Activated T-cell treated with anti-CD3 and anti-CD28 coated beads, Interleukin-2, amount 50 U/mL, for 1 hour (primary cell): ENCODE measurements around the gene GTF2A1.
"Not testable (repeated sequence)": the region's sequence is repeated elsewhere in the genome, so short reads cannot be mapped to it uniquely, and the experiment has no call there.

Source experiments
- DNase-seq: peaks from one replicate; pipeline ENCODE4 v3.0.0-alpha.2; 2020

GTF2A1 gene

DNA sequence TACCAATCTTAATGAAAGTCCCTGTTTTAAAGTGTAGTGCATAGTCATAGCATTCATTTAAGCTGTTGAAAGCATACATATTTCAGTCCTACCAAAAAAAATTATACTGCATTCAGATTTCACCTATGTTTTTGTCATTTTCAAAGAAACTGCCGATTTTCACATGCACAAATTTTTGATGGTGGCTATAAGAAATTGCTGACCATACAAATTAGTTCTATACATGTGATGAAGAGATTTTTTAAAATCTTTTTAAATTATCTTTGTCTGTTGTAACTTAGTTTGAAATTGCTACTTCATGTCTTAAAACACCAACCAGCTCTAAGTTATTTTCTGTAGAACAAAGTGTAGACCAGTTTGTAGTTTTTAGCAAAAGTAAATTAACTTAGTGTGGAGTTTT is 3.5 kb upstream of the GTF2A1 start:
- DNase-seq, result no peak

DNA sequence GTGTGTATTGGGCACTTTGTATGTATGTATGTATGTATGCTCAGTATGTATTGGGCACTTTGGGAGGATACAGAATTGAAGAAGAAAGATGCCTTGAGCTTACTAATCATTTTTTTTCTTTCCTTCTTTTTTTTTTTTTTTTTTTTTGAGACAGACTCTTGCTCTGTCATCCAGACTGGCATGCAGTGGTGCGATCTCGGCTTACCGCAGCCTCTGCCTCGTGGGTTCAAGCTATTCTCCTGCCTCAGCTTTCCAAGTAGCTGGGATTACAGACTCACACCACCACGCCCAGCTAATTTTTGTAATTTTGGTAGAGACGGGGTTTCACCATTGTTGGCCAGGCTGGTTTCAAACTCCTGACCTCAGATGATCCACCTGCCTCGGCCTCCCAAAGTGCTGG is 3.0 kb upstream of the GTF2A1 start:
- not testable (repeated sequence) for DNase-seq

DNA sequence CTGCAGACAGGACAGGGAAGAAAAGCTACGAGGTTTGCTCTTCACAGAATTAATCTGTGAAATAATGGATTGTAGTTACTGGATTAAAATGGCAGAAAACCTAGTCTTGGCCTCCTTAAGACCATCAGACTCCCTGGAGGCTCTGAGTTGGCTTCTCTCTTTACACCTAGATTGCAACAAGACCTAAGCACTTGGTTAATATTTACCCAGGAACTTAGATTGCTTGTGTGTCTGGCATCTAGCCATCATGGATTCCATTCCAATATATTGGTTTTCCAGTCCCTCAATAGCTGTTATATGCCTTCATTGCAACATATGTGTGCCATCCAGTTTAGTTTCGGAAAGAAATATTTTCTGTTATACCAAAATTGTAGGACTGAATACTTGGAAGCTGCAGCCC is 1.9 kb upstream of the GTF2A1 start:
- DNase-seq, result no peak

DNA sequence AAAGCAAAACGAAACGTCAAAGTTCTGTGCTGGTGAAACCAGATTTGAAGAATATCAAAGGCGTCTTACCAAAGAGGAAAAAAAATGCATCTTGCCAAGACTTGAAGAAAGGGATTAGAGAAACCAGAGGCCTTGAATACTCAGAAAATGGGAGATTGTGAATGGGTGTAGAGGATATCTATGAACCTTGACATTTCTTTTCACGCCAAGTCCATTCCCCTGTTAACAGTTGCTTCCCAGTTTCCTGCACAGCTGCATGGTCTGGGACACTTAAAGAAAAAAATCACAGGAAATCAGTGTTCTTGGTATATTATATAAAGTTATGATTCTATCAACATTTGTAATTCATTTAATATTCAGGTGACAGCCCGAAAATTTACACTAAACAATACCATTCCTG is 1.4 kb upstream of the GTF2A1 start:
- DNase-seq, result no peak

DNA sequence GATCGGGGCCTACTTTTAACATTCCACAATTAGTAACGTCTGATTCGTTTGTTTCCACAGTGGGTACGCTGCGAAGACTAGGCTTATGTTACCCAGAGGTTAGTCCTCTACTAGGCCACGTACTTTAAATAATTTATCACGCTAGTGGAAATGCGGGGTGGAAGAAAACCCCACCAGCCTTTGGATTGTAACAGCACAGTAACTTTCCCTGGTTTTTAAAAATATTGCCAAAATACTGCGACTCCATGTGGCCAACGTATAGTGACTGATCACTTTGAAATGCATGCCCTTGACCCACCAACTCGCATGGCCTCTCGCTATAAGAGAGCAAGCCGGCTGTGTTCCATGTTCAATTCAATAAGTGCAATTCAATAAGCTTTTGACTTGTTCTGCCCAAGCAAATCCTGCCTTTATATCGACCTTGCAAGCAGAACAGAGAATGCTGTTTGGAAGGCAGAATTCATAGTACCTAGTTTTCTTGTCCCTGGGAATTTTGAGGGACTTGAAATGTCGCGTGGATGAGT is 882 bp upstream of the GTF2A1 start:
- DNase-seq, result no peak

DNA sequence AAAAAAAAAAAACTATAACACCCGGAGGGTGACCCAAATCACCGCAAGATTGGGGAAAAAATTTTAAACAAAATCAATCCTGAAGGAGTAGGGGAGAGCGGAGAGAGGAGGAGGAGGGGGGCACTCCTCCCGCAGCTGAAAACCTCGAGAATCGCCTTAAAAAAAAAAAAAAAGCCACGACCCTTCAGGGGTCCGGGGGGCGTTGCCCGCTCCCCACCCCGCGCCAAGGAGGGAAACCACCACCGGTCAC is 254 bp downstream of the GTF2A1 start:
- no peak for DNase-seq

DNA sequence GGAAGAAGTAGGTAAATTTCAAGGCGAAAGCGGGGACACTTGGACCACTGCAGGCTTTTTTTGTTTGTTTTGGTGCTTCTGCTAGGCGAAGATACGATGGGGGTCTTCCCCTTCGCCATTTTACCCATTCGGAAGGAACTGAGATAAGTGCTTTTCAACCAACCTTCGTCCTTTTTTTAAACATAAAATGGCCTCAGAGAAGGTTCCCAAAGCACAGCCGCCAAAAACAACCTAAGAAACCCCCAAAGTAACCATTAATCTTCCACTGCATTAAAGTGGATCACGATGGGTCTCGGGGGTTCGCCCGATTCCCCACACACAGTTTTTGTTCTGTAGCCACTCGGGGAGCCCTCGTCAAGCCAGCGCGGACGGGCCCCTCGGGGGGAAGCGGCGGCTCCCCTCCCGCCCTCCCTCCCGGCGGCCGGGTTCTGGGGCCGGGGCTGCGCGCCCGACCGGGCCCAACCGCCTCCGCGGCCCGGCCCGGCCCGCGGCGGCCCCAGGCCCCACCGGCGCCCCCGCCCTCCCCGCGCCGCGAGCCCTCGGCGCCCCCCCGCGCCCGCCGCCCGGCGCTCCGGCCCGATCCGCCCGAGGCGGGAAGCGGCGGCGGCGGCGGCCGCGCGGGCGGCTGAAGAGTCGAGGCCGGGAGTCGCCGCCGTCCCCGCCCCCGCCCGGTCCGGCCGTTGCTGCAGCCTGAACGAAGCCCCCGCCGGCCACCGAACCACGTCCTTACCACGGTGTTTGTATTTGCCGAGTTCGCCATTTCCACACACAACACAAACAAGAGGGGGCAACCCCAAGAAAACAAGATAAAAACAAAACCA is 790 bp downstream of the GTF2A1 start:
- DNase-seq, result peak; percentile 65

DNA sequence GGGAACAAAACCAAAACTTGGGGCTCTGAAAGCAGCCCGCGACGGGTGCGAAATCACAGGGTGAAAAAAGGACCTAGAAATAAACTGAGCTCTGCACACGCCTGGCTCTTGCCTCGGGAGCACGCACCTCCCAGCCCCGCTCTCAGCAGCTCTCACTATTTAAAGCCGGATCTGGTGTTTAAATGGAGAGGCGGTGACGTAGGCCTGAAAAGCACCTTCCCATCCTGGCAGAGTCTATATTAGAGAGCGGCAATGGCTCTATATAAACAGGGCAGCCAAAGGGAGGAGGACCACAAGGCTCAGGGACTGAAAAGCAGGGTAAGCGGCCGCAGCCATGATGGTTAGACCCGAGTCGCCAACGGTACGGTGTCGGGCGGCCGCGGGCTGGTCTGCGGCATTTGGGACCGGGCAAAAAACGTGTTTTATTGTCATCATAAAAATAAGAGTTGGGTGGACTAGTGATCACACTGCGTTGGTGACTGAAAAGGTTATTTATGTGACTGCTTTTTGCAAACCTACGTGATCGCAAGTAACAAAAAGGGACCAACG is 1.5 kb downstream of the GTF2A1 start:
- peak; percentile 88 for DNase-seq

DNA sequence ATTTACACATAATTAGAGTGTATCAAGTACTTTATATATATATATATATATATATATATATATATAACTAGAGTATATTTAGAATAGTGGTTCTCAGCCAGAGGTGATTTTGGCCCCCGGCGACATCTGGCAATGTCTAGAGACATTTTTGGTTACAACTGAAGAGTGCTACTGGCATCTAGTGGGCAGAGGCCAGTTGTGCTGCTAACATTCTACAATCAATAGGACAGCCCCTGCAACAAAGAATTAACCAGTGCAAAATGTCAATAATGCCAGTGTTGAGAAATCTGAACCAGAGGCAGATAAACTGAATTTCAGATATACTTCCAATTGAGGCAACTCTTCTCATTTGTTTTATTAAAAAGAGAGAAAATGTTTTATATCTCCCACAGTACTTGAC is 8.9 kb downstream of the GTF2A1 start:
- DNase-seq, result no peak

DNA sequence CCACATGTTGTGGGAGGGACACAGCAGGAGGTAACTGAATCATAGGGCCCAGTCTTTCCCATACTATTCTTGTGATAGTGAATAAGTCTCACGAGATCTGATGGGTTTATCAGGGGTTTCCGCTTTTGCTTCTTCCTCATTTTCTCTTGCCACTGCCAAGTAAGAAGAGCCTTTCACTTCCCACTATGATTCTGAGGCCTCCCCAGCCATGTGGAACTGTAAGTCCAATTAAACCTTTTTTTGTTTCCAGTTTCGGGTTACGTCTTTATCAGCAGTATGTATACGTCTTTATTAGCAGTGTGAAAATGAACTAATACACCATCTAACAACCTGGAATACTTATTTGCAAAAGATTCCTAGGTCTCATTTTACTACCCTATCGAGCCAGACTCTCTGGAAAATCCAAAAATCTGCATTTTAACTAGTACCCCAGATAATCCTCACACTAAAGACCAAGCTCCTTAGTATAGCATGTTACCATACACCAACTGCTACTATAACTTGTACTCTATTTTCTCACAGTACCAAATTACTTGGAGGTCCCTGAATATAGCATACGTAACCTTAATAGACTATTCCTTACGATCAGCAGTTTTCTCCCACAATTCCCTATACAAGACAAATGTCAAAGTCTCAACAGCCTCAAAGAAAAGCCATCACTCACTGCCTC is 11.5 kb downstream of the GTF2A1 start:
- no peak for DNase-seq

DNA sequence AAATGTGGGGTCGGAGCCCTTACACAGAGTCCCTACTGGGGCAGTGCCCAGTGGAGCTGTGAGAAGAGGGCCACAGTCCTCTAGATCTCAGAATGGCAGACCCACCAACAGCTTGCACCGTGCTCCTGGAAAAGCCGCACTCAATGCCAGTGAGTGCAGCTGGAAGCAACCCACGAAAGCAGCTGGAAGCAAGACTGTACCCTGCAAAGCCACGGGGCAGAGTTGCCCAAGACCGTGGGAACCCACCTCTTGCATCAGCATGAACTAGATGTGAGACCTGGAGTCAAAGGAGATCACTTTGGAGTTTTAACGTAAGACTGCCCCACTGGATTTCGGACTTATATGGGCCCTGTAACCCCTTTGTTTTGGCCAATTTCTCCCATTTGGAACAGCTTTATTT is 12.3 kb downstream of the GTF2A1 start:
- no peak for DNase-seq

DNA sequence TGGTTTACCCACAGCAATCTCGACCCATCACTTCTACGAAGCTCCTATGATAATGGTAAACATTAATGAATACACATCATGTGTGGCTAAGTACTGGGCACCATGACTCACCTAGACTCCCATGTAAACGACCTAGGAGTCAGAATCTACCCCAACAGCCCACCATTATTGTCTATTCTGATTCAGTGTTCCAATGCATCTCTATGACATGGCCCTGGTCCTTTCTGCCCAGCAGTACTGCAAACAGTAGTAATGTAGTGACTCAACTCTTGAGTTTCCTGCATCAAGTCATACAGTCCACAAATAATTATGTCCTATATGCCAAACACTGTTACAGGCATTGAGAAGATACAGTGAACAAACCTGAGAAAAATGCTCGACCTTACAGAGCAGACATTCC is 14.6 kb downstream of the GTF2A1 start:
- DNase-seq, result no peak

DNA sequence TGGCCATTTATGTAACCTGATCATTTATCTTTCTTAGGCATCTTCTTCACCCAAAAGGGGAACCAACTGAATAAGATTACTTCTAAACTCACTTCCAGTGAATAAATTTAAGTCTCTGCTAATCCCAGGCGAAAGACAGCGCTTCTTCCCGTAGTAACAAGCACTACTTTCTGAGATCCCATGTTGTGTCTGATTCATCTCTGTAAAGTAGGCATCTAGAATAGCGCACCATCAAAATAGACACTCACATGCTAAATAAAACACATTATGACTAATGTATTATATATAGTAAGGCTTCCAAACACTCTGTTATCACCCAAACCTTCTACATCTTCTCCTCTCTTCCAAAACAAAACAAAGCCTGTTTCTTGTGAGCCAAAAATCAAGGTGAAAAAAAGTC is 15.1 kb downstream of the GTF2A1 start:
- no peak for DNase-seq

DNA sequence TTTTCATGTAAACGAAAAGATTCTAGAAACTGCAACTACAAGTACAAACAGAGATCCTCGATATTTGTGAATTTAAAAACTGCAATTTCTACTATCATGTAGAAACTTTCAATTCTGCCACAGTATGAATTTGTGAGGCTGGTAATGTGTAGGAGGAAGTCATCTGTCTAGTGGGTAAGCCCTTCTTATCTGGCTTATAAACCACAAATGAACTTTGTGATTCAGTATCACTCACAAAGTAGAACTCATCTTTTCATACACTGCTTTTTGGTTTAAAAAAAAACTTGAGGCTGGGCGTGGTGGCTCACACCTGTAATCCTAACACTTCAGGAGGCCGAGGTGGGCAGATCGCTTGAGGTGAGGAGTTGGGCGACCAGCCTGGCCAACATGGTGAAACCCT is 20.7 kb downstream of the GTF2A1 start:
- DNase-seq, result no peak

DNA sequence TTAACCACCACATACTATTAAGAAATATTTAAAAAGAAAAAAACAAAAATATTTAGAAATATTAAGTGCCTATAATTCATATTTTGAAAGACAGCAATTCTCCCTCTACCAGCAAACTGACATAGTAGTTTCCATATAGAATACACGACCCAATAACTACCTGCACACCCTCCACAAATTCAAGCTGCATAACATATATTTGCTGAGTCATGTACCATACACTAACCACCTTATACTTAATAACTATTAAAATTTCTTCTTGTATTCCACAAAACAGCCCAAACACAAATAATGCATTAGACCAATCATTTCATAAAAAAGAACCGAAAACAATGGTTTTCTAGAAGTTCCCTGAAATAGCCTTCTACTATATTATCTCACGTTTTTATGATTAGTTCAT is 21.7 kb downstream of the GTF2A1 start:
- DNase-seq, result no peak

DNA sequence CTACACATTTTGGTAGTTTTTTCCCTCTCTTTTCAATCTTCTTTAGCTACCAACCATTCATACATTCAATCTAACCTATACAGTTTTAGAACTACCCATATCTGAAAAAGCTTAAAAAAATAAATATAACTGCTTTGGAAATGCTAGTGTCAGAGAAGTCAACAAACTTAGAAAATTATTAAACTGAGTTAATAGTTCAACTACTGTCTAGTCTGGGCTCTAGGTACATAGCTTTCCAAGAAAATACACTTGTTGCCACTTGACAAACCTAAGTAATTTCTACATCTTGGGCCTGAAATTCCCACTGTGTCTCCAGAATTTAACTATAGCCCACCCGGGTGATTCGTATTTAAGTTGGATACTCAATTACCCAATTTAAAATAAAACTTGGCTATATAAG is 22.1 kb downstream of the GTF2A1 start:
- DNase-seq, result no peak

DNA sequence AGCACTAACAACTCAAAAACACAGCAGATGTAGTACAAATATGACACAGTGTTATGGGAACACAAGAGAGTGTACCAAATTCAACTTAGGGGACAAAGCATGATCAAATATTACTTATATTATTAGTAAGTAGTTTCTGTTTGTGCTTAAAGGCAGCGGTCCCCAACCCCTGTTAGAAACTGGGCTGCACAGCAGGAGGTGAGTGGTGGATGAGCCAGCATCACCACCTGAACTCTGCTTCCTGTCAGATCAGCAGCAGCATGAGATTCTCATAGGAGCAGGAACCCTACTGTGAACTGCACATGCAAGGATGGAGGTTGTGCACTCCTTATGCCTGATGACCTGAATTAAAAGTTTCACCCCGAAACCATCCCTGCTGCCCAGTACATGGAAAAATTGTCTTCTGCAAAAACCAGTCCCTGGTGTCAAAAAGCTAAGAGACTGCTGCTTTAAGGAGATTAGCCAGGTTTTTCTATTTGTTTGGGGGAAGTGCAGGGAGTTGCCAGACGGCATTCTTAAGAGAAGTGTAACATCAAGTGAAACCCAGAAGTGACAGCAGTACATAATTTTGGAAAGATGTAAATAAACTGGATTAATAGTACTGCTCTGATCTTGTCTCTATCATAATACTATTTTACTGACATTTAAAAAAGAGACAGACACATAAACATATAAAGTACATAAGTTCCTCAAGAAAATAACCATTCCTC is 26.7 kb downstream of the GTF2A1 start:
- DNase-seq, result no peak

DNA sequence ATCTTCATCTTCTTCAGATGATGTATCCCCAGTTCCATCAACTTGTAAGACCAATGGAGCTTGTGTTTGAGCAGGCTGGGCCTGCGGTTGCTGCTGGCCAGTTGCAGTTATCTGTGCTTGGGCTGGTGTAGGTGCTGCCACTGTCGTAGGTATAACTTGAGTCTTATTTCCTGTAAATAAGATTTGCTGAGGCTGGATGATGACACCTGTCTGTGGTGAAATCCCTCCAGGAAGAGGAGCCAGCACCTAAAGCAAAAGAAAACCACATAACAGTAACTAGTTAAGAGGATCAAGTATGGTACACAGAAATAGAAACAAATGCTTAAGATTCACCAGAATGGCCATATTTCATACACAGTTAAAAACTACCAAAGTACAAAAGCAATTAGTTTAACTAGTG is 28.2 kb downstream of the GTF2A1 start:
- DNase-seq, result no peak

DNA sequence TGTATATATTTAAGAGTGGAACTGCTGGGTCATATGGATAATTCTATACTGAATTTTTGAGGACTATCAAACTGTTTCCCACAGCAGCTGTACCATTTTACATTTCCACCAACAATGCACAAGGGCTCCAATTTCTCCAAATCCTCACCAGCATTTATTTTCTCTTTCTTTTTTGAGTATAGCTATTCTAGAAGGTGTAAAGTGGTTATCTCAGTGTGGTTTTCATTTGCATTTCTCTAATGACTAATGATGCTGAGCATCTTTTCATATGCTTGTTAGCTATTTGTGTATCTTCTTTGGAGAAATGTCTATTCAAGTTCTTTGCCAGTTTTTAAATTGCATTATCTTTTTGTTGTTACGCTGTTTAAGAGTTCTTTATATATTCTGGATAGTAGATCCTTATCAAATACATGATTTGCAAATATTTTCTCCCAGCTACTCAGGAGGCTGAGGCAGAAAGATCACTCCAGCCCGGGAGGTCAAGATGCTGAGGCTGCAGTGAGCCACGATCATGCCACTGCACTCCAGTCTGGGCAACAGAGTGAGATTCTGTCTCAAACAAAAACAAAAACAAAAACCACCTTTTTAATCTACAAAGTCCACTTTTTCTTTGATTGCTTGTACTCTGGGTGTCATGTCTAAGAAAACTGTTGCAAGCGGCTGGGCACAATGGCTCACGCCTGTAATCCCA is 32.8 kb downstream of the GTF2A1 start:
- no peak for DNase-seq

DNA sequence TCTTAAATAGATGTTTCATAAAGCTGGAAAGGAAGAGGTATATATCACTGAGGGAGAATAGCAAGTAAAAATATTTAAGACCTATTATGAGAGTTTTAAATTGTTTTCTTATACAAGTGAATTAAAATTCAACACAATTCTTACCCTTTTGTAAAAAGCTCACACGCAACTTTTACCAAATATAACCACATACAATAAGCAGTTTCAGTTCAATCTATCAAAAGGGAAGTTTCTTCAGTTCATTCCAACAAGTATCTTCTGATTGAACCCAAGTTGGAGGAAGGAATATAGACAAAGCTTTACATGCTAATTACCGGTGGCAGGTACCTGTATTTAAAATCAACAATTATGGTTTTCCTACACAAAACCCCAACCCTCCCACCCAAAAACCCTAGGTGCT is 41.1 kb downstream of the GTF2A1 start:
- DNase-seq, result no peak

DNA sequence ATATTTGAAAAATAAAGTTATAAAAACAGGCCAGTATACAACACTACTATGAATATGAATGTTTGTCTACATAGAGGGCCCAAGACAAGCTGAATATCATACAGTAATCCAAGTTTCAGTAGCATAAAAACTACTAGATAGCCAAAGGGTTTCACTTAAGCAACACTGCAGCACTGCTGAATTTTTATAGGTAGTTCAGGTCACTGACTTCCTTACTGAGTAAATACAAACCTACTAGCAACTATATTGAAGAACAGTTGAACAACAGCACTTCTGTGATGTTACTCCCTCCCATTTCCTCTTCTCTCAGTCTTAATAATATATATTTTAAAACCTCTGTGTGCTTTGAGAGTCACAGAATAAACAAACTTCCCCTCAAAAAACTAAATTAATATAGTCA is 42.7 kb downstream of the GTF2A1 start:
- DNase-seq, result no peak

DNA sequence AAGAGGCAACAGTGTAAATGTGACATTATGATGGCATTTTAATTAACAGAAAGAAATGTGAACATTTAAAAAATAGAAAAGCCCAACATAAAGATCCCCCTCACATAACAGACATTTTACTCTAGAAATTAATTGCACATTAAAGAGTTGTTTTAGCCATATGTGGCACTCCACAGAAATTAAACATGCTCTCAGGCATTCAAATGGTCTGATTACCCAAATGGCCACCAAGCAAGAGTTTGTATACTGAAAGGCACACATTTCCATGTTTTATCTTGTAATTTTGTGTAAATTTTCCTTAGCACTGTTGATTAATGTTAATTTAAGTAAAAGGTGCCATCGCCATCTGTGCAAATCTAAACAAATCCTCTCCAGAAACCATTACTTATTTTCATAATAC is 43.5 kb downstream of the GTF2A1 start:
- DNase-seq, result no peak

DNA sequence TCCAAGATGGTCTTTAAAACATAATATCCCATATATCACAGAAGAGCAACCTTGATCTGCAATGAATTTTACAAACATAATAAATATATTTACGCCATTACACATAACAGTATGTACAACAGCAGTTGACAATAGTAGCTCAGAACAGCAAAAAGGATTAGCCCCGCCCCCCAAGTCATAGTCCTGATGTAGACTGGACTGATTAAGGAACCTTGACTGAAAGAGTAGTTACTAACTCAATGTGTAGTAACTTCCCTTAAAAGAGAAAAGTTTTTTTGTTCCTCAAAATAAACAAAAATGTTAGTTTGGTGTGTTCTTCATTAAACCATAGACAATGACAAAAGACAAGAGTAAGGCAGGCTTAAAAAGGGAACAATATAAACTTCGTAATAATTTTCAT is 44.5 kb downstream of the GTF2A1 start:
- no peak for DNase-seq
